Measurements from ENCODE around the gene JUP. TPM values are rescaled to one million over a fixed set of nuclear protein-coding genes. Genes with fewer than 3 reads are reported as not detected.

The JUP gene
- total RNA-seq, 1 experiment from 2014 or later = 224 TPM

DNA sequence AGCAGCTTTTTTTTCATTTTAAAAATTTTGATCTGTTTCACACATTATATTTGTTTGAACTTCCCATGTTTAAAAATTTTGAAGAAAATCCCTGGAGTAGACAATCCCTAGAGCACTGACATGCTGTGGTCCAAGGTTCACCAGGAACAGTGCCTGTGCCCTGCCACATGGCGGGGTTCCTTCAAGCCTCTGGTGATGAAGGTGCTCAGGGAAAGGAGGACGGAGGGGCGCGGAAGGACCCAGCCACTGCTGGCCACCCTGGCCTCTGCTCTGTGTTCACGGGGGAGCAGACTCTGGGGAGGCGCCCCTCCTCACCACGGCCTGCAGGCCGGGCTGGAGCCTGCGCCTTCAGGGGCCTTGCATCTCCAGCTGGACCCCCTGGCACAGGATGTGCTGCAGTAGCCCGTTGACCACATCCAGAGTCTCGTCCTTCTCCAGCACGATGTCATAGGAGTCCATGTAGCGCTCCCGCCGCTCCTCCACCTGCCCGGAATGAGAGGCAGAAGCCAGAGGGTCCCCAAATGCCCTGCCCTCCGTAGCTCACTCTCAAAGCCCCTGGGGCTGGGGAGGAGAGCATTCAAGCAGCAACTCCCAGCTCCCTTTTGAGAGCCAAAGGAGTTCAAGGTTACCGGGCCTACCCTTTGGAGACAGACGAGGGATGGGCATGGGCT is 38.8 kb upstream of the JUP start:
- ATAC-seq = no peak
- intact Hi-C loops (cut with micrococcal nuclease) = no loop called here
- CTCF ChIA-PET = no interaction called here

More for the DNA sequence above, 38.8 kb upstream of the JUP start:
- Histone ChIP-seq H4K20me1 (ENCODE audit: insufficient read depth) (no peaks in the 10 kb centered on the region), H3K9ac (ENCODE audit: low read length) (no peak overlapping the region), H2AFZ (ENCODE audit: low read depth, low read length, poor library complexity, severe bottlenecking) (no peak overlapping the region), H3K9me2 (ENCODE audit: insufficient read depth) (no peaks in the 10 kb centered on the region), H3K79me2 (ENCODE audit: insufficient read depth, low read length) (no peaks in the 10 kb centered on the region), H3K27me3 (ENCODE audit: insufficient read depth, low read length) (no peaks in the 10 kb centered on the region), H3K4me3 (replicated peaks in 1 of 2; ENCODE audit: low read depth in 1 of 2, low read length in 2 of 2) (no peak overlapping the region), H3K36me3 (ENCODE audit: control insufficient read depth in 1 of 2, insufficient read depth in 2 of 2, low read length in 2 of 2) (peaks cover 22 to 25% of the 10 kb centered on the region in 2 experiments), H3K4me2 (ENCODE audit: low read length) (no peak overlapping the region), H3K9me3 (ENCODE audit: control insufficient read depth in 1 of 2, insufficient read depth in 1 of 2, low read depth in 1 of 2, low read length in 2 of 2) (no peaks in the 10 kb centered on the region), H3K27ac (ENCODE audit: low read depth, low read length) (no peak overlapping the region), H3K4me1 (ENCODE audit: control insufficient read depth in 1 of 2, insufficient read depth in 2 of 2, low read length in 2 of 2) (no peaks in the 10 kb centered on the region)
- TF ChIP-seq POLR2AphosphoS5 (IDR thresholded peaks at IDR 0.05; ENCODE audit: low read depth, low read length) (no peak), ZNF274 (IDR thresholded peaks at IDR 0.05; ENCODE audit: low read depth, low read length) (no peak), TCF7L2 (IDR thresholded peaks at IDR 0.05; ENCODE audit: borderline replicate concordance, extremely low read depth, insufficient read depth, insufficient read length) (no peak), EGR1 (IDR thresholded peaks at IDR 0.05; ENCODE audit: low read depth) (no peak), YY1 (IDR thresholded peaks at IDR 0.05; ENCODE audit: extremely low read depth, insufficient replicate concordance, low read depth, low read length) (no peak), CEBPB (IDR thresholded peaks at IDR 0.05; ENCODE audit: low read depth) (no peak), ZFX (IDR thresholded peaks at IDR 0.05) (no peak), POLR2A (IDR thresholded peaks at IDR 0.05; ENCODE audit: borderline replicate concordance, extremely low read depth, insufficient read depth, insufficient read length) (no peak)
- TF ChIP-seq, protein P1, sequence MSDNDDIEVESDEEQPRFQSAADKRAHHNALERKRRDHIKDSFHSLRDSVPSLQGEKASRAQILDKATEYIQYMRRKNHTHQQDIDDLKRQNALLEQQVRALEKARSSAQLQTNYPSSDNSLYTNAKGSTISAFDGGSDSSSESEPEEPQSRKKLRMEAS (IDR thresholded peaks at IDR 0.05) = no peak
- TF ChIP-seq, protein P2, sequence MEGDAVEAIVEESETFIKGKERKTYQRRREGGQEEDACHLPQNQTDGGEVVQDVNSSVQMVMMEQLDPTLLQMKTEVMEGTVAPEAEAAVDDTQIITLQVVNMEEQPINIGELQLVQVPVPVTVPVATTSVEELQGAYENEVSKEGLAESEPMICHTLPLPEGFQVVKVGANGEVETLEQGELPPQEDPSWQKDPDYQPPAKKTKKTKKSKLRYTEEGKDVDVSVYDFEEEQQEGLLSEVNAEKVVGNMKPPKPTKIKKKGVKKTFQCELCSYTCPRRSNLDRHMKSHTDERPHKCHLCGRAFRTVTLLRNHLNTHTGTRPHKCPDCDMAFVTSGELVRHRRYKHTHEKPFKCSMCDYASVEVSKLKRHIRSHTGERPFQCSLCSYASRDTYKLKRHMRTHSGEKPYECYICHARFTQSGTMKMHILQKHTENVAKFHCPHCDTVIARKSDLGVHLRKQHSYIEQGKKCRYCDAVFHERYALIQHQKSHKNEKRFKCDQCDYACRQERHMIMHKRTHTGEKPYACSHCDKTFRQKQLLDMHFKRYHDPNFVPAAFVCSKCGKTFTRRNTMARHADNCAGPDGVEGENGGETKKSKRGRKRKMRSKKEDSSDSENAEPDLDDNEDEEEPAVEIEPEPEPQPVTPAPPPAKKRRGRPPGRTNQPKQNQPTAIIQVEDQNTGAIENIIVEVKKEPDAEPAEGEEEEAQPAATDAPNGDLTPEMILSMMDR (IDR thresholded peaks at IDR 0.05 in 2 of 3, conservative IDR thresholded peaks at IDR 0.05 in 1 of 3; ENCODE audit: borderline replicate concordance in 1 of 3, insufficient read depth in 1 of 3, low read depth in 2 of 3, low read length in 2 of 3) = no peak
- BruUV-seq (replicated peaks) = no TSS peak
- POLR2A ChIA-PET = no interaction called here
- RAD21 ChIA-PET (ENCODE audit: low non-redundant PET in 1 of 2, low total read pairs in 2 of 2, uncharacterized antibody in 2 of 2, unreplicated experiment in 2 of 2) = no interaction called here
- DNase-seq (ENCODE audit: low read depth, low spot score) = no peak

Measured in HCT116 (cell line).